A549 (cell line): ENCODE data around the gene MTMR11.
A peak's percentile ranks its signal among the peaks of the same experiment; 100 is the strongest.

Experiments used
- BCL3 ChIP-seq: fragments of >200 bp; sonication (Bioruptor Twin); formaldehyde crosslinking; IDR thresholded peaks from 3 replicates; pipeline ENCODE4 v1.6.1; 2016
- CEBPB ChIP-seq, 2 experiments: fragments of >200 bp in 1 of 2; sonication (Bioruptor Twin) in 1 of 2; formaldehyde crosslinking in 1 of 2; IDR thresholded peaks; 2 replicates each; pipeline ENCODE4 v1.6.1; 2012 to 2016
- CTCF ChIP-seq: fragments of >200 bp; sonication (Bioruptor Twin); formaldehyde crosslinking; IDR thresholded peaks from 3 replicates; pipeline ENCODE4 v1.5.1; 2016
- MAX ChIP-seq: IDR thresholded peaks from 2 replicates; pipeline ENCODE4 v1.6.1; 2012
- MYC ChIP-seq: IDR thresholded peaks from 2 replicates; pipeline ENCODE4 v1.6.1; 2012; ENCODE audit warnings: mild to moderate bottlenecking, inconsistent platforms, low read length, improper control_type of control experiment, borderline replicate concordance
- NR3C1 ChIP-seq: fragments of >200 bp; sonication (Bioruptor Twin); formaldehyde crosslinking; IDR thresholded peaks from 3 replicates; pipeline ENCODE4 v1.6.1; 2017
- POLR2A ChIP-seq: IDR thresholded peaks from 2 replicates; pipeline ENCODE4 v1.6.1; 2012; ENCODE audit warnings: mild to moderate bottlenecking, low read length
- POLR2AphosphoS2 ChIP-seq: conservative IDR thresholded peaks from 2 replicates; pipeline ENCODE4 v1.6.1; 2012; ENCODE audit warnings: low read length, improper control_type of control experiment, inconsistent platforms
- REST ChIP-seq: fragments of 200-600 bp; sonication (generic); IDR thresholded peaks from 2 replicates; pipeline ENCODE4 v1.6.1; 2016; ENCODE audit warnings: antibody characterized with exemption, mild to moderate bottlenecking, moderate library complexity
- SMC3 ChIP-seq: fragments of >200 bp; sonication (Bioruptor Twin); formaldehyde crosslinking; IDR thresholded peaks from 3 replicates; pipeline ENCODE4 v1.6.1; 2018; ENCODE audit warnings: inconsistent platforms

- no peak for TF ChIP-seq SMC3
- no peak; the same call in 2 of the 3 replicates for TF ChIP-seq CTCF
- no peak; the same call in 1 of the 2 replicates for TF ChIP-seq POLR2AphosphoS2
- no peak for TF ChIP-seq REST
- TF ChIP-seq NR3C1: no peak
- peak; percentile 73 for TF ChIP-seq POLR2A
- TF ChIP-seq CEBPB (IDR thresholded peaks at IDR 0.05): no peak
- no peak for TF ChIP-seq MYC
- TF ChIP-seq MAX: peak; percentile 29; the same call in 1 of the 2 replicates
- TF ChIP-seq BCL3: peak; percentile 60; the same call in 2 of the 3 replicates
Observed at GRCh38 chr1:149885339-149886120, 51.1 kb downstream of the MTMR11 start.
